ENCODE results near the gene NECTIN4. TPM values are rescaled to one million over a fixed set of nuclear protein-coding genes. Genes with fewer than 3 reads are reported as not detected.

Gene NECTIN4
- total RNA-seq, 2 donors from 2014 or later = not detected

- Mint-ChIP-seq H3K36me3 (peaks cover 39% of the 10 kb centered on the region), H3K27ac (peak overlapping the region; percentile 95 to 97), H3K4me1 (ENCODE audit: low read depth in 2 of 2) (peaks cover 47 to 54% of the 10 kb centered on the region in 2 donors), H3K9me3 (no peaks in the 10 kb centered on the region), H3K27me3 (no peaks in the 10 kb centered on the region), H3K4me3 (no peak overlapping the region)
- ATAC-seq (no peak), DNase-seq (ENCODE audit: low spot score) (no peak)
These were observed 41.6 kb downstream of the NECTIN4 start for GRCh38 chr1:161047436-161048420.

GRCh38 chr1:161046605-161047228 lies 42.6 kb downstream of the NECTIN4 start:
- no peak for DNase-seq (ENCODE audit: low spot score)
- no peaks in the 10 kb centered on the region for H3K9me3 Mint-ChIP-seq
- peak overlapping the region; percentile 95 to 97 for H3K27ac Mint-ChIP-seq
- no peaks in the 10 kb centered on the region for H3K27me3 Mint-ChIP-seq
- no peak for ATAC-seq
- H3K4me3 Mint-ChIP-seq = peak overlapping the region; percentile 99
- H3K36me3 Mint-ChIP-seq = peaks cover 38% of the 10 kb centered on the region
- peaks cover 48 to 51% of the 10 kb centered on the region in 2 donors for H3K4me1 Mint-ChIP-seq (ENCODE audit: low read depth in 2 of 2)

- Mint-ChIP-seq H3K4me1 (ENCODE audit: low read depth in 2 of 2) (peaks cover 49 to 55% of the 10 kb centered on the region in 2 donors), H3K36me3 (peaks cover 37% of the 10 kb centered on the region), H3K9me3 (no peaks in the 10 kb centered on the region)
These were observed 43.4 kb downstream of the NECTIN4 start, which contains the start of gene USF1 for GRCh38 chr1:161045736-161046604. Gene USF1, minus strand, starts transcription at chr1:161045977. Its CDS starts 2,702 bp downstream, at chr1:161043275.

GRCh38 chr1:161044908-161045735 lies 44.2 kb downstream of the NECTIN4 start:
- Mint-ChIP-seq H3K27ac (peak overlapping the region; percentile 95 to 97), H3K4me1 (ENCODE audit: low read depth in 2 of 2) (peaks cover 49 to 55% of the 10 kb centered on the region in 2 donors), H3K36me3 (peaks cover 33% of the 10 kb centered on the region), H3K4me3 (peak overlapping the region; percentile 99), H3K9me3 (no peaks in the 10 kb centered on the region), H3K27me3 (no peaks in the 10 kb centered on the region)
- peak; percentile 82 for DNase-seq (ENCODE audit: low spot score)
- peak; percentile 72 to 73 for ATAC-seq

More at GRCh38 chr1:161045736-161046604, 43.4 kb downstream of the NECTIN4 start, which contains the start of gene USF1:
- Mint-ChIP-seq H3K27ac (peak within 1 kb of the TSS; percentile 95 to 97), H3K27me3 (no peaks in the 10 kb centered on the region), H3K4me3 (peak within 1 kb of the TSS; percentile 99)
- ATAC-seq (peak; percentile 91 to 94), DNase-seq (ENCODE audit: low spot score) (peak; percentile 93)

- peak overlapping the region; percentile 95 to 97 for H3K27ac Mint-ChIP-seq
- no peaks in the 10 kb centered on the region for H3K27me3 Mint-ChIP-seq
- H3K4me3 Mint-ChIP-seq = peak overlapping the region; percentile 99
- DNase-seq (ENCODE audit: low spot score) (no peak), ATAC-seq (no peak)
- peaks cover 49 to 54% of the 10 kb centered on the region in 2 donors for H3K4me1 Mint-ChIP-seq (ENCODE audit: low read depth in 2 of 2)
- H3K36me3 Mint-ChIP-seq = peaks cover 38% of the 10 kb centered on the region
- no peaks in the 10 kb centered on the region for H3K9me3 Mint-ChIP-seq
These were observed 44.8 kb downstream of the NECTIN4 start for GRCh38 chr1:161044535-161044907.

GRCh38 chr1:161039546-161039945 lies 49.8 kb downstream of the NECTIN4 start:
- ATAC-seq = no peak
- H3K4me3 Mint-ChIP-seq = peak overlapping the region; percentile 89
- H3K36me3 Mint-ChIP-seq = peaks cover 14% of the 10 kb centered on the region
- no peak for DNase-seq (ENCODE audit: low spot score)
- no peaks in the 10 kb centered on the region for H3K27me3 Mint-ChIP-seq
- H3K9me3 Mint-ChIP-seq = no peaks in the 10 kb centered on the region
- peaks cover 31% of the 10 kb centered on the region in 2 donors for H3K4me1 Mint-ChIP-seq (ENCODE audit: low read depth in 2 of 2)
- H3K27ac Mint-ChIP-seq = peak overlapping the region; percentile 73 to 88

- no peak for DNase-seq (ENCODE audit: low spot score)
- Mint-ChIP-seq H3K27me3 (no peaks in the 10 kb centered on the region), H3K4me1 (ENCODE audit: low read depth in 2 of 2) (peaks cover 27 to 28% of the 10 kb centered on the region in 2 donors), H3K9me3 (no peaks in the 10 kb centered on the region), H3K4me3 (peak overlapping the region; percentile 89), H3K27ac (peak overlapping the region; percentile 73 to 88), H3K36me3 (peaks cover 14% of the 10 kb centered on the region)
- ATAC-seq = no peak
These were observed 50.2 kb downstream of the NECTIN4 start for GRCh38 chr1:161039154-161039545.

- no peaks in the 10 kb centered on the region for H3K9me3 Mint-ChIP-seq
- DNase-seq (ENCODE audit: low spot score) = peak; percentile 92
- ATAC-seq = peak; percentile 95 to 96
- peaks cover 26 to 27% of the 10 kb centered on the region in 2 donors for H3K4me1 Mint-ChIP-seq (ENCODE audit: low read depth in 2 of 2)
- peak within 1 kb of the TSS; percentile 73 to 88 for H3K27ac Mint-ChIP-seq
- H3K27me3 Mint-ChIP-seq = no peaks in the 10 kb centered on the region
- H3K4me3 Mint-ChIP-seq = peak within 1 kb of the TSS; percentile 89
- peaks cover 14% of the 10 kb centered on the region for H3K36me3 Mint-ChIP-seq
These were observed 50.7 kb downstream of the NECTIN4 start, which contains the start of gene TSTD1 for GRCh38 chr1:161038523-161039153. Gene TSTD1, minus strand, starts transcription at chr1:161038964. Its CDS starts 75 bp downstream, at chr1:161038889.

GRCh38 chr1:161037661-161038522 lies 51.5 kb downstream of the NECTIN4 start:
- Mint-ChIP-seq H3K4me1 (ENCODE audit: low read depth in 2 of 2) (peaks cover 25 to 27% of the 10 kb centered on the region in 2 donors), H3K27ac (peak overlapping the region in 1 of 2 donors; percentile 79), H3K4me3 (peak overlapping the region; percentile 89), H3K27me3 (no peaks in the 10 kb centered on the region), H3K9me3 (no peaks in the 10 kb centered on the region), H3K36me3 (peaks cover 12% of the 10 kb centered on the region)
- DNase-seq (ENCODE audit: low spot score) (no peak), ATAC-seq (no peak)

GRCh38 chr1:161033751-161034150 lies 55.6 kb downstream of the NECTIN4 start:
- Mint-ChIP-seq H3K4me3 (no peak overlapping the region), H3K27ac (no peak overlapping the region), H3K27me3 (no peaks in the 10 kb centered on the region), H3K36me3 (no peaks in the 10 kb centered on the region), H3K4me1 (ENCODE audit: low read depth in 2 of 2) (peaks cover 7 to 9% of the 10 kb centered on the region in 2 donors), H3K9me3 (no peaks in the 10 kb centered on the region)
- ATAC-seq (no peak), DNase-seq (ENCODE audit: low spot score) (no peak)

- no peak overlapping the region for H3K4me3 Mint-ChIP-seq
These were observed 56.9 kb downstream of the NECTIN4 start for GRCh38 chr1:161032409-161032808.

More at GRCh38 chr1:161032409-161032808, 56.9 kb downstream of the NECTIN4 start:
- DNase-seq (ENCODE audit: low spot score) (no peak), ATAC-seq (no peak)
- peaks cover 4 to 5% of the 10 kb centered on the region in 2 donors for H3K4me1 Mint-ChIP-seq (ENCODE audit: low read depth in 2 of 2)
- no peak overlapping the region for H3K27ac Mint-ChIP-seq
- H3K36me3 Mint-ChIP-seq = no peaks in the 10 kb centered on the region
- H3K27me3 Mint-ChIP-seq = no peaks in the 10 kb centered on the region
- no peaks in the 10 kb centered on the region for H3K9me3 Mint-ChIP-seq
